GM12878 (cell line): ENCODE data around the gene KCNMB2. TPM values are rescaled to one million over a fixed set of nuclear protein-coding genes. Genes with fewer than 3 reads are reported as not detected.

Source experiments
- ATAC-seq: fragments of 200-7000 bp; cut with Tn5 transposase; 3 replicates; pipeline ENCODE4 v1.9.1; 2020; ENCODE audit warnings: mild to moderate bottlenecking, moderate library complexity
- BruUV-seq: library from RNA; stranded (reverse); fragments of 400-500 nt; replicated peaks from 2 replicates; lab custom pipeline; 2021; lab: Mats Ljungman, UMichigan
- CTCF ChIA-PET: fragments of 300-600 bp; sonication (Branson Sonifier 250); formaldehyde crosslinking; extraction: SDS; loops from one replicate; lab custom pipeline; 2021; ENCODE audit warnings: inconsistent platforms; lab: Yijun Ruan, JAX
- POLR2A ChIA-PET: fragments of 350-600 bp; formaldehyde crosslinking; extraction: SDS; loops from one replicate; lab custom pipeline; 2021; ENCODE audit warnings: inconsistent platforms; lab: Charles Lee
- RAD21 ChIA-PET: fragments of 300-600 bp; sonication (Branson Sonifier 250); formaldehyde crosslinking; loops from one replicate; lab custom pipeline; 2023; ENCODE audit warnings: antibody characterized with exemption; ENCODE audit not compliant: unreplicated experiment; lab: Charles Lee
- SMC1A ChIA-PET: fragments of 300-600 bp; sonication (Branson Sonifier 250); formaldehyde crosslinking; loops from one replicate; lab custom pipeline; 2023; ENCODE audit not compliant: unreplicated experiment, uncharacterized antibody; lab: Charles Lee
- DNase-seq: peaks from one replicate; pipeline ENCODE4 v3.0.0-alpha.2; 2011; ENCODE audit warnings: low read depth, low spot score
- FAIRE-seq: peaks from 3 replicates; lab custom pipeline; 2011; peaks lifted over from hg19 to GRCh38; lab: Jason Lieb, UNC
- H2AFZ ChIP-seq: 2 replicates; pipeline ENCODE4 v1.6.0; 2011; ENCODE audit warnings: low read depth, low read length, control low read depth; ENCODE audit not compliant: control insufficient read depth
- H3K27ac ChIP-seq: 2 replicates; pipeline ENCODE4 v1.5.1; 2011; ENCODE audit warnings: control low read depth; ENCODE audit not compliant: control insufficient read depth, insufficient read depth
- H3K27me3 ChIP-seq, 2 experiments: replicated peaks in 1 of 2; 2 replicates each; pipeline versions ENCODE4 v1.6.0 to v1.6.1; 2011; ENCODE audit warnings: low read length in 1 of 2; ENCODE audit not compliant: control insufficient read depth in 2 of 2, insufficient read depth in 2 of 2
- H3K36me3 ChIP-seq, 2 experiments: 2 replicates each; pipeline ENCODE4 v1.5.1; 2011; ENCODE audit warnings: low read length in 1 of 2; ENCODE audit not compliant: control insufficient read depth in 2 of 2, insufficient read depth in 2 of 2
- H3K4me1 ChIP-seq: 2 replicates; pipeline ENCODE4 v1.6.1; 2011; ENCODE audit warnings: mild to moderate bottlenecking, low read length, moderate library complexity, mixed read lengths; ENCODE audit not compliant: control insufficient read depth, insufficient read depth
- H3K4me2 ChIP-seq: 2 replicates; pipeline ENCODE4 v1.6.0; 2011; ENCODE audit warnings: control low read depth; ENCODE audit not compliant: control insufficient read depth, insufficient read depth
- H3K4me3 ChIP-seq: fragments of 200-600 bp; sonication (generic); 2 replicates; pipeline ENCODE4 v1.5.1; 2016
- H3K79me2 ChIP-seq: 2 replicates; pipeline ENCODE4 v1.6.0; 2011; ENCODE audit warnings: low read length; ENCODE audit not compliant: control insufficient read depth, insufficient read depth
- H3K9ac ChIP-seq: 2 replicates; pipeline ENCODE4 v1.8.0; 2011; ENCODE audit warnings: low read length, control low read depth, mixed read lengths; ENCODE audit not compliant: control insufficient read depth, insufficient read depth
- H3K9me3 ChIP-seq: replicated peaks from 3 replicates; pipeline ENCODE4 v1.5.1; 2011; ENCODE audit warnings: mild to moderate bottlenecking, low read length; ENCODE audit not compliant: control insufficient read depth, insufficient read depth
- H4K20me1 ChIP-seq: 2 replicates; pipeline ENCODE4 v1.6.0; 2011; ENCODE audit not compliant: control insufficient read depth, insufficient read depth
- BCL11A ChIP-seq: IDR thresholded peaks from 2 replicates; pipeline ENCODE4 v1.6.1; 2011; ENCODE audit warnings: low read depth, low read length
- CEBPB ChIP-seq, 2 experiments: fragments of 150-350 bp in 1 of 2; IDR thresholded peaks; 2 replicates each; pipeline ENCODE4 v1.6.1; 2012 to 2014; ENCODE audit warnings: low read depth in 2 of 2, low read length in 2 of 2, borderline replicate concordance in 1 of 2, inconsistent platforms in 1 of 2
- CREB1 ChIP-seq: IDR thresholded peaks from 2 replicates; pipeline ENCODE4 v1.6.1; 2012; ENCODE audit warnings: low read depth, mild to moderate bottlenecking, inconsistent platforms
- ETV6 ChIP-seq, 2 experiments: fragments of 450-650 bp in 1 of 2; IDR thresholded peaks in 1 of 2; conservative IDR thresholded peaks in 1 of 2; 2 replicates each; pipeline ENCODE4 v1.6.1; 2014; ENCODE audit warnings: antibody characterized with exemption in 1 of 2, borderline replicate concordance in 1 of 2, low read depth in 1 of 2, mild to moderate bottlenecking in 1 of 2, moderate library complexity in 1 of 2
- GABPA ChIP-seq: IDR thresholded peaks from 2 replicates; pipeline ENCODE4 v1.6.1; 2014; ENCODE audit warnings: antibody characterized with exemption, low read depth, mild to moderate bottlenecking, inconsistent platforms
- IKZF1 ChIP-seq: fragments of 450-650 bp; conservative IDR thresholded peaks from 2 replicates; pipeline ENCODE4 v1.6.1; 2017; ENCODE audit warnings: antibody characterized with exemption, mild to moderate bottlenecking
- MYB ChIP-seq: fragments of 150-350 bp; IDR thresholded peaks from 2 replicates; pipeline ENCODE4 v1.6.1; 2014; ENCODE audit warnings: mild to moderate bottlenecking, low read depth, low read length, borderline replicate concordance
- NFIC ChIP-seq: IDR thresholded peaks from 2 replicates; pipeline ENCODE4 v1.6.1; 2012; ENCODE audit warnings: low read depth, mild to moderate bottlenecking, inconsistent platforms, low read length, moderate library complexity
- NFYB ChIP-seq: IDR thresholded peaks from 2 replicates; pipeline ENCODE4 v1.6.1; 2011; ENCODE audit warnings: low read depth, mild to moderate bottlenecking, low read length, improper control_type of control experiment, moderate library complexity; ENCODE audit not compliant: insufficient read depth
- NRF1 ChIP-seq: conservative IDR thresholded peaks from 2 replicates; pipeline ENCODE4 v1.6.1; 2011; ENCODE audit warnings: mild to moderate bottlenecking, low read depth, low read length, improper control_type of control experiment
- PAX5 ChIP-seq: IDR thresholded peaks from 2 replicates; pipeline ENCODE4 v1.6.1; 2011; ENCODE audit warnings: low read depth, low read length, borderline replicate concordance
- SP1 ChIP-seq: IDR thresholded peaks from one replicate; pipeline ENCODE4 v1.6.1; 2011; ENCODE audit warnings: low read depth, low read length
- ZBED1 ChIP-seq: IDR thresholded peaks from 2 replicates; pipeline ENCODE4 v1.6.1; 2016; ENCODE audit warnings: borderline replicate concordance
- WGBS: methylation state at CpG from one replicate; pipeline ENCODE4 v1.1.6; 2016; ENCODE audit warnings: low lambda C conversion rate; ENCODE audit not compliant: insufficient replicate concordance, insufficient coverage; ENCODE audit errors: missing lambda C conversion rate; 5-methylcytosine and 5-hydroxymethylcytosine counted together
- in situ Hi-C: fragments of 300-500 bp; cut with MboI; formaldehyde crosslinking; loops from 9 replicates; pipeline ENCODE4 v1.14.3; 2018; ENCODE audit warnings: mixed read lengths
- intact Hi-C: fragments of 100-400 bp; cut with micrococcal nuclease; formaldehyde crosslinking; loops from one replicate; pipeline ENCODE4 v1.14.2; 2022; ENCODE audit not compliant: unreplicated experiment
- polyA plus RNA-seq, 11 experiments: library from polyadenylated mRNA; depleted of rRNA in 4 of 11; unstranded in 6 of 11; stranded (reverse) in 5 of 11; fragments of >200 nt; fragmentation: Nextera tagmentation in 4 of 11; fragmentation: Illumina TruSeq in 1 of 11; extraction: Ambion mirVana in 4 of 11; extraction: Trizol in 1 of 11; gene quantifications; 1 replicate in 1 of 11; 2 replicates in 10 of 11; pipeline versions ENCODE4 v1.2.1 to v1.2.3, GENCODE V29; 2011 to 2016; ENCODE audit warnings: inconsistent platforms in 2 of 11, missing spikeins in 2 of 11, low read depth in 1 of 11
- total RNA-seq, 4 experiments: library from RNA; depleted of rRNA in 3 of 4; stranded (reverse); fragments of >200 nt in 3 of 4; fragmentation: Illumina TruSeq in 1 of 4; extraction: Trizol in 1 of 4; gene quantifications; 2 replicates each; pipeline versions ENCODE4 v1.2.1 to v1.2.3, GENCODE V29; 2013 to 2021
- TF ChIP-seq, protein P1 (sequence below): fragments of 450-650 bp; IDR thresholded peaks from 2 replicates; pipeline ENCODE4 v1.6.1; 2017; ENCODE audit warnings: low read depth, mild to moderate bottlenecking, moderate library complexity
- TF ChIP-seq, protein P2 (sequence below): IDR thresholded peaks from 2 replicates; pipeline ENCODE4 v1.6.1; 2011; ENCODE audit warnings: mild to moderate bottlenecking, low read depth, low read length, moderate library complexity; ENCODE audit not compliant: insufficient replicate concordance
- TF ChIP-seq, protein P3 (sequence below): IDR thresholded peaks from 2 replicates; pipeline ENCODE4 v1.6.1; 2012; ENCODE audit warnings: low read depth, low read length, improper control_type of control experiment
- TF ChIP-seq, protein P4 (sequence below): fragments of 450-650 bp; IDR thresholded peaks from 2 replicates; pipeline ENCODE4 v1.6.1; 2017; ENCODE audit warnings: antibody characterized with exemption, mild to moderate bottlenecking, moderate library complexity

KCNMB2 gene
- total and polyA plus RNA-seq, 10 of the 15 experiments (the other 5 are each of a cell fraction or from before 2014, with no cell fraction given) = 0.22 to 18.8 (median 11.0) TPM

DNA sequence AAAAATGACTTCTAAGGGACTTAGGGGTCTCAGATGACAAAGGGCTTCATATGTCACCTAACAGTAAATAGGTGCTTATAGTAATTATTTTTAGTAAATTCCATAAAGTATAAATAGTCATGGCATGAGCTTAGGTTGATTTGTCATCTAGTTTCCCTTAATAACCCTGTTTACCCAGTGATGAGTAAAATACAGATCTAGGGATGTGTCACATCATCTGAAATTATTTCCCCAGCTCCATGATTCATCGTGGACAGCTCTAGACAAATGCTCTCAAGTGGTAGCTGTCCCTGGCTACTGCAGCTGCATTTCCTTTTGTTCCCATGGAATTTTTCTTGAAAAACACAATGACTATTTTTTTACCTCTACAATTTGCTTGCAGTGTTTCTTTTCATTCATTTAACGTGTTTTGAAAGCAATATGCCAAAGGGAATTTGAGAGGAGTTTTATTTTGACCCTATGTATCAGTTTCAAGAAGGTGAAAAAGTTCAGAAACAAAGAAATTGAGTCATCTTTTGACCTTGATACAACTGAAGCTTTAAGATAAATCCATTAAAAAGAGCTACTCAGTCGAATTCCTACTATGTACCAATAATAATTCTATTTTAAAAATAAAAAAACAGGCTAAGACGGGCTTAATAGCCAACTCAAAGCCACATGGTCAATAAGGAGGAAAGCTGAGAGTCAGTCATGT, 241.6 kb downstream of the KCNMB2 start (continued):
- TF ChIP-seq NFIC = peak; percentile 99
- TF ChIP-seq ETV6 (conservative IDR thresholded peaks at IDR 0.05 in 1 of 2, IDR thresholded peaks at IDR 0.05 in 1 of 2; ENCODE audit: borderline replicate concordance in 1 of 2, low read depth in 1 of 2) = peak in 1 of 2 experiments; percentile 34; a peak in 1 of 4 replicates
- TF ChIP-seq CREB1 = peak; percentile 55; the same call in 1 of the 2 replicates
- TF ChIP-seq SP1 = no peak
- 0 out of 2 replicates have a peak, but pooled peaks have one; percentile 17 for TF ChIP-seq IKZF1
- TF ChIP-seq NRF1 = no peak
- TF ChIP-seq, protein P1, sequence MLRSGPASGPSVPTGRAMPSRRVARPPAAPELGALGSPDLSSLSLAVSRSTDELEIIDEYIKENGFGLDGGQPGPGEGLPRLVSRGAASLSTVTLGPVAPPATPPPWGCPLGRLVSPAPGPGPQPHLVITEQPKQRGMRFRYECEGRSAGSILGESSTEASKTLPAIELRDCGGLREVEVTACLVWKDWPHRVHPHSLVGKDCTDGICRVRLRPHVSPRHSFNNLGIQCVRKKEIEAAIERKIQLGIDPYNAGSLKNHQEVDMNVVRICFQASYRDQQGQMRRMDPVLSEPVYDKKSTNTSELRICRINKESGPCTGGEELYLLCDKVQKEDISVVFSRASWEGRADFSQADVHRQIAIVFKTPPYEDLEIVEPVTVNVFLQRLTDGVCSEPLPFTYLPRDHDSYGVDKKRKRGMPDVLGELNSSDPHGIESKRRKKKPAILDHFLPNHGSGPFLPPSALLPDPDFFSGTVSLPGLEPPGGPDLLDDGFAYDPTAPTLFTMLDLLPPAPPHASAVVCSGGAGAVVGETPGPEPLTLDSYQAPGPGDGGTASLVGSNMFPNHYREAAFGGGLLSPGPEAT = peak; percentile 29; the same call in 1 of the 2 replicates
- TF ChIP-seq ZBED1 = peak; percentile 80
- peak; percentile 86 for TF ChIP-seq BCL11A
- TF ChIP-seq CEBPB (IDR thresholded peaks at IDR 0.05; ENCODE audit: borderline replicate concordance in 1 of 2, low read depth in 2 of 2, low read length in 2 of 2) = peak in 1 of 2 experiments; percentile 84; a peak in 1 of 4 replicates
- peak; percentile 68; the same call in 1 of the 2 replicates for TF ChIP-seq GABPA

DNA sequence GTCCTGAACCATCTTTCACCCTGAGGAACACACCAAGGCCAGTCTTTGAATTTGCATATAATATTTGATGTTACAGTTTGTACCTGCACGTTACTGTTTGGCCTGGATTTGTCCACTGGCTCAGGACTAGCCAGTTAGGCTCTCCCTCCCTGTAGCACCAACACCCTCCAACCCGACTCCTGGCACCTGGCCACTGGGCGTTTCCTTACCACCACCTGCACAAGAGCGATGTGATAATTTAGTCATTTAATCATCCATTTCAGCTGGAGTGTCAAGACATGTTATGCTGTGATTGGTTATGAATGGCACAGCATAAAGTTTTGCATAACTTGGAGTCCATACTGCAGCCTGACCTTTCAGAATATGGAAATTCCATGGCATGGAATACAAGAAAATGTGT, 242.4 kb downstream of the KCNMB2 start:
- ChIA-PET RAD21 (no interaction called here), SMC1A (no interaction called here), CTCF (interaction anchor here (0.6 to 0.7 kb wide), 2 partner anchors 13 to 345 kb away, joined by 3 to 5 read pairs; no protein-coding TSS in a partner anchor), POLR2A (no interaction called here)
- Histone ChIP-seq H3K79me2 (no peaks in the 10 kb centered on the region), H3K27ac (no peak overlapping the region), H3K9me3 (no peaks in the 10 kb centered on the region; the same call in 1 of the 3 replicates), H4K20me1 (no peaks in the 10 kb centered on the region), H2AFZ (no peak overlapping the region), H3K36me3 (no peaks in the 10 kb centered on the region), H3K27me3 (no peaks in the 10 kb centered on the region), H3K4me3 (no peak overlapping the region), H3K9ac (no peak overlapping the region), H3K4me1 (no peaks in the 10 kb centered on the region), H3K4me2 (no peak overlapping the region; the same call in 1 of the 2 replicates)
- intact Hi-C loops = no loop called here
- DNase-seq (no peak), ATAC-seq (no peak), FAIRE-seq (no peak)
- in situ Hi-C loops = no loop called here
- BruUV-seq = no TSS peak
- 25% methylated on average over 4 of the region's 4 CpGs for WGBS
- TF ChIP-seq PAX5 (no peak), MYB (no peak), NFYB (no peak)
- TF ChIP-seq, protein P2, sequence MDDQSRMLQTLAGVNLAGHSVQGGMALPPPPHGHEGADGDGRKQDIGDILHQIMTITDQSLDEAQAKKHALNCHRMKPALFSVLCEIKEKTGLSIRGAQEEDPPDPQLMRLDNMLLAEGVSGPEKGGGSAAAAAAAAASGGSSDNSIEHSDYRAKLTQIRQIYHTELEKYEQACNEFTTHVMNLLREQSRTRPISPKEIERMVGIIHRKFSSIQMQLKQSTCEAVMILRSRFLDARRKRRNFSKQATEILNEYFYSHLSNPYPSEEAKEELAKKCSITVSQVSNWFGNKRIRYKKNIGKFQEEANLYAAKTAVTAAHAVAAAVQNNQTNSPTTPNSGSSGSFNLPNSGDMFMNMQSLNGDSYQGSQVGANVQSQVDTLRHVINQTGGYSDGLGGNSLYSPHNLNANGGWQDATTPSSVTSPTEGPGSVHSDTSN = no peak
- TF ChIP-seq, protein P3, sequence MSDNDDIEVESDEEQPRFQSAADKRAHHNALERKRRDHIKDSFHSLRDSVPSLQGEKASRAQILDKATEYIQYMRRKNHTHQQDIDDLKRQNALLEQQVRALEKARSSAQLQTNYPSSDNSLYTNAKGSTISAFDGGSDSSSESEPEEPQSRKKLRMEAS = no peak
- TF ChIP-seq, protein P4, sequence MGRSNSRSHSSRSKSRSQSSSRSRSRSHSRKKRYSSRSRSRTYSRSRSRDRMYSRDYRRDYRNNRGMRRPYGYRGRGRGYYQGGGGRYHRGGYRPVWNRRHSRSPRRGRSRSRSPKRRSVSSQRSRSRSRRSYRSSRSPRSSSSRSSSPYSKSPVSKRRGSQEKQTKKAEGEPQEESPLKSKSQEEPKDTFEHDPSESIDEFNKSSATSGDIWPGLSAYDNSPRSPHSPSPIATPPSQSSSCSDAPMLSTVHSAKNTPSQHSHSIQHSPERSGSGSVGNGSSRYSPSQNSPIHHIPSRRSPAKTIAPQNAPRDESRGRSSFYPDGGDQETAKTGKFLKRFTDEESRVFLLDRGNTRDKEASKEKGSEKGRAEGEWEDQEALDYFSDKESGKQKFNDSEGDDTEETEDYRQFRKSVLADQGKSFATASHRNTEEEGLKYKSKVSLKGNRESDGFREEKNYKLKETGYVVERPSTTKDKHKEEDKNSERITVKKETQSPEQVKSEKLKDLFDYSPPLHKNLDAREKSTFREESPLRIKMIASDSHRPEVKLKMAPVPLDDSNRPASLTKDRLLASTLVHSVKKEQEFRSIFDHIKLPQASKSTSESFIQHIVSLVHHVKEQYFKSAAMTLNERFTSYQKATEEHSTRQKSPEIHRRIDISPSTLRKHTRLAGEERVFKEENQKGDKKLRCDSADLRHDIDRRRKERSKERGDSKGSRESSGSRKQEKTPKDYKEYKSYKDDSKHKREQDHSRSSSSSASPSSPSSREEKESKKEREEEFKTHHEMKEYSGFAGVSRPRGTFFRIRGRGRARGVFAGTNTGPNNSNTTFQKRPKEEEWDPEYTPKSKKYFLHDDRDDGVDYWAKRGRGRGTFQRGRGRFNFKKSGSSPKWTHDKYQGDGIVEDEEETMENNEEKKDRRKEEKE = no peak
